GM18499 (cell line): ENCODE data around the gene B3GAT3.

Experiments
- ATAC-seq: cut with Tn5 transposase; IDR thresholded peaks from one replicate; pipeline ENCODE4 v1.9.1; 2021; ENCODE audit warnings: moderate number of reproducible peaks; ENCODE audit not compliant: insufficient read depth, unreplicated experiment

Gene B3GAT3

GRCh38 chr11:62605902-62606301, 15.9 kb downstream of the B3GAT3 start:
- no peak for ATAC-seq

GRCh38 chr11:62605467-62605866, 16.3 kb downstream of the B3GAT3 start:
- ATAC-seq, result no peak

GRCh38 chr11:62604460-62605120, 17.2 kb downstream of the B3GAT3 start:
- ATAC-seq, result no peak

DNA sequence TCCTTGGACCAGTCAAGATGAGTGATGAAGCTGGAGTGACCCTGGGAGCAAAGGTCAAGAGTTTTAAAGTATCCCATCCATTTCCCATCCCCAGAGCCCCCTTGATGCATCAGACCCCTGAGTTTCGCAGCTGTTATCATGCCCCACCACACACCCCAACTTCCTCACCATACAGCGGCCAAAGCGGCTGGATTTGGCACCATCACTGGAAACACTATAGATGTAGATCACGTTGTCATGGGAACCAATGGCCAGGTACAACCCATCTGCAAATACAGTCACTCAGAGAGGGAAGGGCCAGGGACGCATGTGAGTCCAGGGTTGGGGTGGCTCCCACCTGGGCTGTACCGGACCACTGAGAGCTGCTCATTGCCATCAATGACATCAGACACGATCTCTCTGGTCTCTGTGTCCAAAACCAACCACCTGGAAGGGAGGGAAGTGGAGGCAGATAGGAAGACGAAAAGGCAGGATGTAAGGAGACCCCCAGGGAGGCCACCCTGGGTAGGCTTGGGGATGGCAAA, 17.9 kb downstream of the B3GAT3 start:
- ATAC-seq, result no peak

GRCh38 chr11:62603072-62603408, 18.7 kb downstream of the B3GAT3 start:
- no peak for ATAC-seq

DNA sequence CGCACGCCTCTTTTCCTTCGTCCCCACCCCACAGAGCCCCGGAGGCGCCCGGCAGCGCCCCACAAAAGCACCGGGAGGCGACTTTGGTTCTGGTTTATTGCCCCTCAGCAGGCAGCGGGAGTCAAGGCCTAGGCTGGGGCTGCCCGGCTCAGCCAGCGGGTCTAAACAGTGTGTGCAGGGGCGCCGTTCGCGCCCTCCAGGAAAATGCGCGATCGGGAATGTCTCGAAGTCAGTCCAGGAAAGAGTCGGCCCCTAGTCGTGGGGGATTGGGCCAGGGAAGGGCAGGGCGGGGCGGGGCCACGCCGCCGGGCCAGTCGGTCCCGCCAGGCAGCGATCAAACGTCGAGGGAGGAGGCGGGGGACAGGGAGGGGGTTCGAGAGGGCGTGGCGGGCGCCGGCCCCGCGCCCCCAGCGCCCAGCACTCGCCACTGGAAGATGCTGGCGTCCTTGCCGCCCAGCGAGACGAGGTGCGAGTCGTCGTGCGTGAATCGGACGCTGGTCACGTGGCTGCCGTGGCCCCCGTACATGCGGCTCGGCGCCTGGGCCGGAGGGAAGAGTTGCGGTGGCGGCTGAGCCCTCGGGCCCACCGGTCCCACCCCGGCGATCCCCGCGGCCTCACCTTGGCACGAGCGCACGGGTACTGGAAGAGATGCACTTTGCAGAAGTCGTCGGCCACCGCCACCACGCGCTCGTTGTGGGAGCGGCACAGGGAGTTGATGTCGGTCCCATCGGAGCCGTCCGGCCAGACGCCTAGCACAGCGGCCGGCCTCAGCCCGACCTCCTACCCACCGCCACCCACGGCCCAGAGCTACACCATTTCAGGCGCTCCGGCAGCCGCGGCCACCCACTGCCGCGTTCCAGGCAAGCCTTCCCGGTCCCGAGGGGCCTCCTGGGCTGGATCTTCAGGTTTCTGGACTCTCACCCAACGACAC, 19.4 kb downstream of the B3GAT3 start:
- ATAC-seq, result no peak

GRCh38 chr11:62601372-62602140, 20.2 kb downstream of the B3GAT3 start, which contains the start of gene MTA2:
MTA2 (minus strand) TSS chr11:62601865; CDS start chr11:62601450, 415 bp downstream.
- peak; percentile 60 for ATAC-seq

GRCh38 chr11:62601122-62601371, 20.7 kb downstream of the B3GAT3 start:
- no peak for ATAC-seq

GRCh38 chr11:62600367-62601121, 21.2 kb downstream of the B3GAT3 start:
- no peak for ATAC-seq

- no peak for ATAC-seq
These were observed 21.9 kb downstream of the B3GAT3 start for GRCh38 chr11:62599901-62600300.

- peak; percentile 33 for ATAC-seq
These were observed 22.6 kb downstream of the B3GAT3 start for GRCh38 chr11:62599069-62599696.

- no peak for ATAC-seq
These were observed 26.7 kb downstream of the B3GAT3 start for GRCh38 chr11:62595124-62595523.

- no peak for ATAC-seq
These were observed 28.2 kb downstream of the B3GAT3 start for GRCh38 chr11:62593434-62594044.

DNA sequence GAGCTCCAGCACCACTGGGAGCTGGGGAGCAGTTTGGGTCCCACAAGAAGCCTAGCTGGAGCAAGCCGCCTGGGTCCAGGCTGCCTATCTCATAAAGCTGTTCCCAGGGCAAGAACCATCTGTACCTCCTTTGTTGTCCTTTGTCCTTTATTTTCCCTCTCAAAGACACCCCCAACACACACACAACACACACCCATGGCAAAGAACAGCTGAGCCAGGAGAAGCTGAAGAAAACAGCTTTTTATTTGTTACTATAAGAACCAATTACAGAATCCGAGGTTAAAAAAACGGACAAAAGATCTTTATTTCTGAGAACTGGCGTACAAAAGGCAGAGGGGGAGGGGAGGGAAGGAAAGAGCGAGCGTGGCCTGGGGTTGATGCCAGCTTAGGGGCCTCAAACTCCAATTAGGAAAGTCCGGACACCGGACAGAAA, 28.8 kb downstream of the B3GAT3 start:
- no peak for ATAC-seq

DNA sequence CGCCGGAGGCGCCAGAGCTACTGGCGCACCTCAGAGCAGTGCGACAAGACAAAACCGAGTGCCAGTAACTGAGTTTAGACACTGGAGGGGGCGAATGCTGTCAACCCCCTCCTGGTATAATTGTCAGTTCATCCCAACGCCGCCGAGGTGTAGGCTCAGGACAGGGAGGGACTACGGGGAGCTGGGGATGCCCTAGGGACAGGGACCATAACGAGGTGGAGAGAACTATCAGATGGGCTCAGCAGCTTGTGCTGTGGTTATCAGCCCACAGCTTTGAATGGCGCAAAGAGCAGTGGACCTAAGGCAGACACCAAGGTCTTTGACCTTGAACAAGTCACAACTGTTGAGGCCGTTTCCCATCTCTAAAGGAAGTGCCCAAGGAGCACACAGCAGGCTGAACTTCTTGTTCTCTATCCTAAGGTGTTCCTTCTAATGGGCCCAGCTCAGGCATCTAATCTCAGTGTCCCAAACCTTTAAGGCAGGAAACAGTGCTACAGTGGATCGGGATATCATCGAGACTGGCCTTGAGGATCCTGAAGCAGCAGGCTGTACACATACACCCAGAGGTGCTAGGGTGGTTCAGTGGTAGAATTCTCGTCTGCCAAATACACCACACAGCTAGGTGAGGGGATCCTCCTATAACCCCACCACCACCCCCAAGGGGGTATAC, 29.5 kb downstream of the B3GAT3 start:
- peak; percentile 2 for ATAC-seq

DNA sequence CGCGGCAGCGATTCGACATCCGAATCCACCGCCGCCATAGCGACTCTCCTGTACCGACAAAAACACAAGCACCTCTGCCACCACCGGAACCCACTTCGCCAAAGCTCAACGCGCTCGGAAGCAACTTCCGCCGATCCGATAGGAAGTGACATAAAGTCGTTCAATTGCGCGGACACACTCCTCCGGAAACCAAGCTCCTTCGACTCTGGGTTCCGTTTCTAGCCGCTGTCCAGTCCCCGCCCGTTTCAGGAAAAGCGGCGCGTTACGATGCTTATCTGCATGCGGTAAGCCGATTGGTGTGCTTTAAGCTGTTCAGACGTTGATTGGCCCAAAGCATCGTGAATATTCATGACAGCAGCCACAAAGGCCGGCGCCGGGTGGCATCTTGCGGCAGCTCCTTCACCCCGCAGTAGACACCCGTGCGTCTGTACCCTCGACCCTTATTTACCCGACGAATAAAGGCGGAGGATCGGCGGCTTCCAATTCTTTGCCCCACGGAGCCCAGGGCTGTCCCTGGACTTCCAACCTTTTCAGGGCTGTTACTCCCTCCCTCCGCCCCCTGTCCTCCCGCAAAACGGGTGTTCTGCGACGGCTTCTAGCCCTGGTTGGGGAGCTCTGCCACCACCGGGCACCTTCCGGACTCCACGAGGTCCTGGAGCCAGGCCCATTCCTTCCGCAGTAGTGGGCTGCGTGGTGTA, 30.2 kb downstream of the B3GAT3 start, which contains the start of gene TUT1:
TUT1 (minus strand) TSS at position 76 of the 698 bp plus-strand sequence; CDS start at position 38, 38 bp downstream.
- peak; percentile 77 for ATAC-seq

DNA sequence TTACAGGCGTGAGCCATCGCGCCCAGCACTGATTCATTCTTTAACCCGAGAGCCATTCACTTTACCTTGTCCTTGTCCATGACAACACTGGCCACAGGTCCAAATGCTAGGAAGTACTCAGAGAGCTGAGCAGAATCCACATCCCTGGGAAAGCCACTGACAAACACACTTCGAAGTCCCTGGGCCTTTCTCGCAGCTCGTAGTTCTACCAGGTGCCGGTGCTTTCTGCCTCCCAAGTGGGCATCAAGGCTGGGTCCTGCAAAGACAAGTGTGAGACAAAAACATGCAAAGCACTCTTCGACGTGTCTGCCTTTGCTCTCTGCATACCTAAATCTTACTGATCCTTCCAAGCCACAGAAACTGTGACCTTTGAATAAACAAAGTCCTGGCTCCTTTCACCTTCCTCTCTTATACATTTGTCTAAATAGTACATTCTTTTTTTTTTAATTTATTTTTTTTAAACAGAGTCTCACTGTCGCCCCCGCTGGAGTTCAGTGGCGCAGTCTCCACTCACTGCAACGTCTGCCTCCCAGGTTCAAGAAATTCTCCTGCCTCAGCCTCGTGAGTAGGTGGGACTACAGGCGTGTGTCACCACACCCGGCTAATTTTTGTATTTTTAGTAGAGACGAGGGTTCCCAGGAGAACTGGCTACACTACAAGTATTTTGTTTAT, 32.7 kb downstream of the B3GAT3 start:
- ATAC-seq, result no peak
